SK-N-SH (cell line): ENCODE measurements around the gene SLC35F1. TPM values are rescaled to one million over a fixed set of nuclear protein-coding genes. Genes with fewer than 3 reads are reported as not detected.
A peak's percentile ranks its signal among the peaks of the same experiment; 100 is the strongest.

Experiments used
- CTCF ChIA-PET: fragments of 300-600, 350-600 bp; formaldehyde crosslinking; extraction: SDS; loops from one replicate; lab custom pipeline; 2021; lab: Yijun Ruan, JAX
- POLR2A ChIA-PET: fragments of 350-600 bp; sonication (Branson Sonifier 250); formaldehyde crosslinking; extraction: SDS; loops from one replicate; lab custom pipeline; 2020; ENCODE audit warnings: antibody characterized with exemption, inconsistent platforms; lab: Yijun Ruan, JAX
- DNase-seq: peaks from one replicate; pipeline ENCODE4 v3.0.0; 2012
- H2AFZ ChIP-seq: fragments of 200-600 bp; sonication (generic); 2 replicates; pipeline ENCODE4 v1.8.1; 2016; ENCODE audit warnings: antibody characterized with exemption, mild to moderate bottlenecking, low read depth
- H3F3A ChIP-seq: fragments of 200-600 bp; sonication (generic); replicated peaks from 2 replicates; pipeline ENCODE3; 2016; ENCODE audit warnings: antibody characterized with exemption, mild to moderate bottlenecking; ENCODE audit not compliant: insufficient read depth
- H3K27ac ChIP-seq, 2 experiments: fragments of 200-500 bp in 1 of 2; fragments of 200-600 bp in 1 of 2; sonication (Bioruptor generic) in 1 of 2; sonication (generic), shearing (Covaris generic) in 1 of 2; 2 replicates each; pipeline versions ENCODE4 v1.5.1 to v1.6.1; 2014 to 2016; ENCODE audit warnings: low read depth in 2 of 2, inconsistent platforms in 1 of 2, low read length in 1 of 2, mild to moderate bottlenecking in 1 of 2, mixed read lengths in 1 of 2
- H3K27me3 ChIP-seq: fragments of 200-600 bp; sonication (generic), shearing (Covaris generic); 2 replicates; pipeline ENCODE4 v1.6.1; 2016; ENCODE audit warnings: mixed run types; ENCODE audit not compliant: insufficient read depth
- H3K36me3 ChIP-seq, 2 experiments: fragments of 200-500 bp in 1 of 2; fragments of 200-600 bp in 1 of 2; sonication (Bioruptor generic) in 1 of 2; sonication (generic) in 1 of 2; replicated peaks in 1 of 2; 2 replicates each; pipeline versions ENCODE3 to v1.5.1; 2014 to 2016; ENCODE audit warnings: low read length in 1 of 2, mild to moderate bottlenecking in 1 of 2; ENCODE audit not compliant: insufficient read depth in 2 of 2, control insufficient read depth in 1 of 2
- H3K4me1 ChIP-seq, 2 experiments: fragments of 200-500 bp in 1 of 2; fragments of 200-600 bp in 1 of 2; sonication (Bioruptor generic) in 1 of 2; sonication (generic), shearing (Covaris generic) in 1 of 2; 2 replicates each; pipeline versions ENCODE4 v1.5.1 to v1.6.1; 2014 to 2016; ENCODE audit warnings: low read depth in 1 of 2, low read length in 1 of 2, mixed run types in 1 of 2; ENCODE audit not compliant: insufficient read depth in 2 of 2, control insufficient read depth in 1 of 2
- H3K4me2 ChIP-seq: fragments of 200-600 bp; sonication (generic), shearing (Covaris generic); 2 replicates; pipeline ENCODE4 v1.6.1; 2017; ENCODE audit warnings: mixed run types
- H3K4me3 ChIP-seq, 2 experiments: fragments of 200-500 bp in 1 of 2; fragments of 200-600 bp in 1 of 2; sonication (Bioruptor generic) in 1 of 2; sonication (generic), shearing (Covaris generic) in 1 of 2; 2 replicates each; pipeline versions ENCODE4 v1.5.1 to v1.8.1; 2014 to 2016; ENCODE audit warnings: low read depth in 2 of 2, inconsistent platforms in 1 of 2, low read length in 1 of 2, mild to moderate bottlenecking in 1 of 2, mixed read lengths in 1 of 2, moderate library complexity in 1 of 2
- H3K79me2 ChIP-seq: fragments of 200-600 bp; sonication (generic); 2 replicates; pipeline ENCODE4 v1.8.1; 2017; ENCODE audit warnings: mild to moderate bottlenecking; ENCODE audit not compliant: insufficient read depth
- H3K9ac ChIP-seq: fragments of 200-600 bp; sonication (generic); 2 replicates; pipeline ENCODE4 v1.6.1; 2017; ENCODE audit warnings: mixed run types
- H3K9me2 ChIP-seq: fragments of 200-600 bp; sonication (generic); 2 replicates; pipeline ENCODE4 v1.6.1; 2017; ENCODE audit warnings: mixed run types
- H3K9me3 ChIP-seq: fragments of 200-600 bp; sonication (generic); 2 replicates; pipeline ENCODE4 v1.6.1; 2017; ENCODE audit warnings: mixed run types, mild to moderate bottlenecking, moderate library complexity
- H4K20me1 ChIP-seq: fragments of 200-600 bp; sonication (generic); 2 replicates; pipeline ENCODE4 v1.6.1; 2017; ENCODE audit warnings: mild to moderate bottlenecking, mixed run types; ENCODE audit not compliant: insufficient read depth
- CHD2 ChIP-seq: fragments of 150-350 bp; IDR thresholded peaks from 2 replicates; pipeline ENCODE4 v1.6.1; 2018; ENCODE audit warnings: low read length; ENCODE audit not compliant: partially characterized antibody
- CTCF ChIP-seq: fragments of 200-600 bp; sonication (generic); IDR thresholded peaks from 2 replicates; pipeline ENCODE4 v1.6.1; 2017; ENCODE audit warnings: antibody characterized with exemption, mild to moderate bottlenecking, moderate library complexity
- FOXJ3 ChIP-seq: sonication (generic); formaldehyde crosslinking; IDR thresholded peaks from 2 replicates; pipeline ENCODE4 v1.5.1; 2020; ENCODE audit warnings: mild to moderate bottlenecking, missing genetic modification reagents
- MAX ChIP-seq: IDR thresholded peaks from 2 replicates; pipeline ENCODE4 v1.4.0; 2012; ENCODE audit warnings: low read depth
- MXI1 ChIP-seq: IDR thresholded peaks from 2 replicates; pipeline ENCODE4 v1.6.1; 2012; ENCODE audit warnings: mild to moderate bottlenecking, low read depth, low read length, improper control_type of control experiment
- NRF1 ChIP-seq: IDR thresholded peaks from 2 replicates; pipeline ENCODE4 v1.6.1; 2012; ENCODE audit warnings: low read depth, mild to moderate bottlenecking, low read length
- RAD21 ChIP-seq: IDR thresholded peaks from 2 replicates; pipeline ENCODE4 v1.6.1; 2012; ENCODE audit warnings: mild to moderate bottlenecking, low read length
- RCOR1 ChIP-seq: fragments of 150-350 bp; IDR thresholded peaks from 2 replicates; pipeline ENCODE4 v1.6.1; 2017; ENCODE audit warnings: antibody characterized with exemption, low read length
- REST ChIP-seq: IDR thresholded peaks from 2 replicates; pipeline ENCODE4 v1.6.1; 2012; ENCODE audit warnings: mild to moderate bottlenecking, low read depth, low read length, moderate library complexity
- RXRA ChIP-seq: IDR thresholded peaks from 2 replicates; pipeline ENCODE4 v1.4.0; 2012; ENCODE audit warnings: low read depth, mild to moderate bottlenecking, borderline replicate concordance
- SIN3A ChIP-seq: IDR thresholded peaks from 2 replicates; pipeline ENCODE4 v1.6.1; 2012; ENCODE audit warnings: low read depth, mild to moderate bottlenecking, low read length, moderate library complexity, borderline replicate concordance
- SMC3 ChIP-seq: IDR thresholded peaks from 2 replicates; pipeline ENCODE4 v1.6.1; 2012; ENCODE audit warnings: low read depth, low read length, improper control_type of control experiment
- TAF1 ChIP-seq: IDR thresholded peaks from 2 replicates; pipeline ENCODE4 v1.6.1; 2012; ENCODE audit warnings: low read depth, mild to moderate bottlenecking, low read length, moderate library complexity, borderline replicate concordance
- USF1 ChIP-seq: IDR thresholded peaks from 2 replicates; pipeline ENCODE4 v1.4.0; 2012; ENCODE audit warnings: low read depth, borderline replicate concordance
- WGBS: methylation state at CpG from one replicate; pipeline ENCODE4 v1.1.6; 2017; ENCODE audit warnings: low lambda C conversion rate; 5-methylcytosine and 5-hydroxymethylcytosine counted together
- polyA plus RNA-seq, 3 experiments: library from polyadenylated mRNA; depleted of rRNA; stranded (reverse); fragments of >200 nt; gene quantifications; 2 replicates each; pipeline ENCODE4 v1.2.3, GENCODE V29; 2012

SLC35F1 gene
- polyA plus RNA-seq, 1 of the 3 experiments (the other 2 are of a cell fraction): under 0.01 TPM

- Histone ChIP-seq H3K9me3 (no peaks in the 10 kb centered on the region), H4K20me1 (no peaks in the 10 kb centered on the region), H3K27ac (no peak overlapping the region), H3F3A (no peaks in the 10 kb centered on the region), H3K4me3 (no peak overlapping the region), H3K9ac (no peak overlapping the region), H2AFZ (no peak overlapping the region), H3K9me2 (no peaks in the 10 kb centered on the region), H3K27me3 (no peaks in the 10 kb centered on the region; the same call in 1 of the 2 replicates), H3K4me1 (no peaks in the 10 kb centered on the region; a peak in 2 of 4 replicates), H3K4me2 (no peak overlapping the region; the same call in 1 of the 2 replicates), H3K79me2 (no peaks in the 10 kb centered on the region), H3K36me3 (no peaks in the 10 kb centered on the region)
- CTCF ChIA-PET: interaction anchor here (0.6 to 5.8 kb wide), 40 partner anchors 9 to 834 kb away, joined by 3 to 38 read pairs (median 4); partner anchors contain the start of gene PLN
- TF ChIP-seq NRF1: no peak
- TF ChIP-seq SIN3A: no peak
- TF ChIP-seq MAX: no peak
- no peak for TF ChIP-seq RXRA
- TF ChIP-seq USF1: no peak
- TF ChIP-seq CTCF: peak; percentile 90
- TF ChIP-seq CHD2: no peak
- TF ChIP-seq RAD21: peak; percentile 88
- peak; percentile 84 for TF ChIP-seq SMC3
- TF ChIP-seq MXI1: no peak
- no peak for TF ChIP-seq FOXJ3
- TF ChIP-seq TAF1: no peak
- 0 out of 2 replicates have a peak, but pooled peaks have one; percentile 9 for TF ChIP-seq RCOR1
- TF ChIP-seq REST: no peak
- peak; percentile 48 for DNase-seq
- POLR2A ChIA-PET: no interaction called here
- 4% methylated on average over 8 of the region's 8 CpGs for WGBS
Measured at GRCh38 chr6:118283766-118284165, 376.7 kb downstream of the SLC35F1 start.
